GM18505 (cell line): ENCODE results near the gene MUC5AC.

Source experiments
- ATAC-seq: cut with Tn5 transposase; IDR thresholded peaks from one replicate; pipeline ENCODE4 v1.9.1; 2021; ENCODE audit not compliant: unreplicated experiment
- POLR2A ChIP-seq: IDR thresholded peaks from 4 replicates; pipeline ENCODE4 v1.6.1; 2011; ENCODE audit warnings: borderline replicate concordance; ENCODE audit not compliant: insufficient read depth, insufficient read length; ENCODE audit errors: extremely low read depth

MUC5AC gene

GRCh38 chr11:1222491-1223345, 65.0 kb downstream of the MUC5AC start, which contains the start of gene MUC5B:
Gene MUC5B (plus strand): TSS chr11:1223066. CDS start chr11:1223124, 58 bp downstream.
- TF ChIP-seq POLR2A: no peak
- ATAC-seq: no peak

GRCh38 chr11:1223346-1224110, 65.8 kb downstream of the MUC5AC start:
- no peak for TF ChIP-seq POLR2A
- ATAC-seq: no peak

- ATAC-seq: no peak
- TF ChIP-seq POLR2A: no peak
Observed at GRCh38 chr11:1224111-1224490, 66.3 kb downstream of the MUC5AC start.

- ATAC-seq: no peak
Observed at GRCh38 chr11:1224491-1225385, 67.0 kb downstream of the MUC5AC start.

GRCh38 chr11:1225386-1226225, 67.9 kb downstream of the MUC5AC start:
- TF ChIP-seq POLR2A: no peak
- ATAC-seq: no peak

More at GRCh38 chr11:1224491-1225385, 67.0 kb downstream of the MUC5AC start:
- TF ChIP-seq POLR2A: no peak

- no peak for ATAC-seq
- TF ChIP-seq POLR2A: no peak
Observed at GRCh38 chr11:1226226-1226985, 68.7 kb downstream of the MUC5AC start.

GRCh38 chr11:1226986-1227550, 69.3 kb downstream of the MUC5AC start:
- no peak for TF ChIP-seq POLR2A
- ATAC-seq: no peak

- ATAC-seq: no peak
- no peak for TF ChIP-seq POLR2A
Observed at GRCh38 chr11:1227551-1228100, 69.9 kb downstream of the MUC5AC start.

GRCh38 chr11:1228101-1228821, 70.5 kb downstream of the MUC5AC start:
- no peak for TF ChIP-seq POLR2A
- ATAC-seq: no peak

GRCh38 chr11:1228921-1229451, 71.2 kb downstream of the MUC5AC start:
- no peak for ATAC-seq
- no peak for TF ChIP-seq POLR2A

- no peak for ATAC-seq
- TF ChIP-seq POLR2A: no peak
Observed at GRCh38 chr11:1229471-1230120, 71.8 kb downstream of the MUC5AC start.
